ENCODE results near the gene DBF4B.

DBF4B gene

DNA sequence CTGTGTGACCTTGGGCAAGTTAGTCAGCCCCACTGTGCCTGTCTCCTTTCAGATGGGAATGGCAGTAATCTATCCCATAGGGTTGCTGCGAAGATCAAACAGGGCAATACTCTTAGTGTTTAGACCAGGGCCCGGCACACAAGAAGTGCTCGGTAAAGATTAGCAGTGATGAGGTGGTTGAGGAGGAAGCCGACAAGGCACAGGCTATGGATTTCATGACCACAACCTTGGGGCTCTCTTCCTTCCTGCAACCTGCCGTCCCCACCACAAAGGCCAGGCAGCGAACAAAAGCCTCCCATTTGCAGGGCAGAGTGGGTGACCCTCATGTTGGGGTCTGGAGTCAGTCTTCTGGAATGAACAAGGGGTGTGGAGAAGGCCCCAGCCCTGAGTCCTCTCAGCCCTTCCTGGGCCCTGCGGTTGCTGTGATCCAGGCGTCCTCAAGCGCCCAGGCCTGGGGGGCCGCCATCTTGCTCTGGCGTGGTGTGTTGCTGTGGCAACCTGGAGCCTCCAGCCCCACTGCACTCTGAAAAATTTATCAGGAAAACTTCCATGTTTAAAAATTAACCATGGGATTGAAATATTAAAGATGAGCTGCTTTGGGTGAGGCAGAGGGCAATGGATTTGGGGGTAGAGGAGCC, 60.2 kb downstream of the DBF4B start:
- DNase-seq (ENCODE audit: low read depth) = no peak
- H3K4me3 ChIP-seq (ENCODE audit: control insufficient read depth, low read depth, low read length) = no peak overlapping the region
- TF ChIP-seq, protein P1, sequence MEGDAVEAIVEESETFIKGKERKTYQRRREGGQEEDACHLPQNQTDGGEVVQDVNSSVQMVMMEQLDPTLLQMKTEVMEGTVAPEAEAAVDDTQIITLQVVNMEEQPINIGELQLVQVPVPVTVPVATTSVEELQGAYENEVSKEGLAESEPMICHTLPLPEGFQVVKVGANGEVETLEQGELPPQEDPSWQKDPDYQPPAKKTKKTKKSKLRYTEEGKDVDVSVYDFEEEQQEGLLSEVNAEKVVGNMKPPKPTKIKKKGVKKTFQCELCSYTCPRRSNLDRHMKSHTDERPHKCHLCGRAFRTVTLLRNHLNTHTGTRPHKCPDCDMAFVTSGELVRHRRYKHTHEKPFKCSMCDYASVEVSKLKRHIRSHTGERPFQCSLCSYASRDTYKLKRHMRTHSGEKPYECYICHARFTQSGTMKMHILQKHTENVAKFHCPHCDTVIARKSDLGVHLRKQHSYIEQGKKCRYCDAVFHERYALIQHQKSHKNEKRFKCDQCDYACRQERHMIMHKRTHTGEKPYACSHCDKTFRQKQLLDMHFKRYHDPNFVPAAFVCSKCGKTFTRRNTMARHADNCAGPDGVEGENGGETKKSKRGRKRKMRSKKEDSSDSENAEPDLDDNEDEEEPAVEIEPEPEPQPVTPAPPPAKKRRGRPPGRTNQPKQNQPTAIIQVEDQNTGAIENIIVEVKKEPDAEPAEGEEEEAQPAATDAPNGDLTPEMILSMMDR (conservative IDR thresholded peaks at IDR 0.05; ENCODE audit: control insufficient read depth, insufficient read depth, low read depth, low read length) = no peak

DNA sequence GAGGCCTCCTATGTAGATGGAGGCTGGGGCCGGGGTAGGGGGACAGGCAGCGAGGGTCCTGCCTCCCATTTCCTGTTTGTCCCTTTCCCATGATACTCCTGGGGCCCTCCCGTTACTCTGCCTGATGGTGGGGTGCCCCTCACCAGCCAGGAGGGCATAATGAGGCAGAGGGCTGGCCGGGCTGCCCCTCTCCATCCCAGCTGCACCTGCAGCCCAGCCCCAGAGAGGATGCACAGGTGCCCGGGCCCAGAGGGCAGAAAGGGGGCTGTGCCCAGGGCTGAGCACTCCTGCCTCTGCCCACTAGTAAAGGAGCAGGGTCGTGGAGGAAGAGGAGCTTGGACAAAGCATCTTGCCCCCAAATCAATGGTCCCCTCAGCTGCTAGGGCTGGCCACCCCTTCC, 60.8 kb downstream of the DBF4B start:
- no peak overlapping the region for H3K4me3 ChIP-seq (ENCODE audit: control insufficient read depth, low read depth, low read length)
- TF ChIP-seq, protein P1 (conservative IDR thresholded peaks at IDR 0.05; ENCODE audit: control insufficient read depth, insufficient read depth, low read depth, low read length) = no peak
- DNase-seq (ENCODE audit: low read depth) = no peak

DNA sequence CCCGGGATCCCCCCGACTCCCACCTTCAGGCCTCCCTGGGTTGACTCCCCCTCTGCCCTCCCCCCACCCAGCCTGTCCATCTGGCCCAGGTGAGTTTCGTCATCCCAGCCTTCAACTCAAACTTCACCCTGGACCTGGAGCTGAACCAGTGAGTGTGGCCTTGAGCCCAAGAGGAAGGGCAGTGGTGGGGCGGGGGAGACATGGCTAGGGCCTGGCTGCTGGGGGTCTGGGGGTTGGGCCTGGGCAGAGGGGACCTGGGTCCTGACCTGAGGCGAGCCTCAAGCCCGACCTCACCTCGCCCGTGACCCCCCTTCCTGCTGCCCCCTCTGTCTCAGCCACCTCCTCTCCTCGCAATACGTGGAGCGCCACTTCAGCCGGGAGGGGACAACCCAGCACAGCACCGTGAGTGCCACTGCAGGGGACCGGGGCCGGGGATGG, 61.2 kb downstream of the DBF4B start:
- no peak for DNase-seq (ENCODE audit: low read depth)
- H3K4me3 ChIP-seq (ENCODE audit: control insufficient read depth, low read depth, low read length) = no peak overlapping the region
- TF ChIP-seq, protein P1 (conservative IDR thresholded peaks at IDR 0.05; ENCODE audit: control insufficient read depth, insufficient read depth, low read depth, low read length) = no peak

DNA sequence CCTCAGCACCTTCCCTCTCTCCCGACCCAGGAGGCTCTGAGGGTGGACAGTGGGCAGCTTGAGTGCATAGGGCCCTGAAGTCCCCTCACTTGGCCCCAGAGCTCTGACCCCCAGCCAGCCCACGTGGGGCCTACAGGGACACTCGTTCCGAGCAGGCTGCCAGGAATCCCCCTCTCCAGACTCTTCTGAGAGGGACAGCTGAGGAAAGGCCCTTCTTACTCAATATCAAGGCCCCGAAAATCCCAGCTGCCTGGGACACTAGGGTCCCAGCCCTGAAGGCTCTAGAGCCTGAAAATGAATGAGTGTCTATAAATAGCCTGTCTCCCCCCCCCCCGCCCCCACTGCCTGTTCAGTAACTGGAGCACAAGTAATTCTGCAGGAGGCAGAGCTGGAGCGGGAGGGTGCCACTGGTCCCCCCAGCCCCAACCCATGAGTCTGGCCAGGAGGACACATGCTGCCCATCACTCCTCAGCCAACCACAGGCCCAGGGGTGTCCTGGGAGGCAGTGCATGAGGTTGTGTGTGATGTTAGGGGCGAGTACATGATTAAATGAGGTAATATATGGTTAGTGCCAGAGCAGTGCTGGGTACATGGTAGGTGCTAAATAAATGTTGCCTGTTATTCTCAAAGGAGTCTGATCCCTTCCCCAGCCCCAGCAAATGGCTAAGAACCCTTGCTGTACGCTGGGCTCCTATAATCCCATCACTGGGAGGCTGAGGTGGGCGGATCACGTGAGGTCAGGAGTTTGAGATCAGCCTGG, 61.9 kb downstream of the DBF4B start:
- no peak for DNase-seq (ENCODE audit: low read depth)
- TF ChIP-seq, protein P1 (conservative IDR thresholded peaks at IDR 0.05; ENCODE audit: control insufficient read depth, insufficient read depth, low read depth, low read length) = no peak
- no peak overlapping the region for H3K4me3 ChIP-seq (ENCODE audit: control insufficient read depth, low read depth, low read length)

DNA sequence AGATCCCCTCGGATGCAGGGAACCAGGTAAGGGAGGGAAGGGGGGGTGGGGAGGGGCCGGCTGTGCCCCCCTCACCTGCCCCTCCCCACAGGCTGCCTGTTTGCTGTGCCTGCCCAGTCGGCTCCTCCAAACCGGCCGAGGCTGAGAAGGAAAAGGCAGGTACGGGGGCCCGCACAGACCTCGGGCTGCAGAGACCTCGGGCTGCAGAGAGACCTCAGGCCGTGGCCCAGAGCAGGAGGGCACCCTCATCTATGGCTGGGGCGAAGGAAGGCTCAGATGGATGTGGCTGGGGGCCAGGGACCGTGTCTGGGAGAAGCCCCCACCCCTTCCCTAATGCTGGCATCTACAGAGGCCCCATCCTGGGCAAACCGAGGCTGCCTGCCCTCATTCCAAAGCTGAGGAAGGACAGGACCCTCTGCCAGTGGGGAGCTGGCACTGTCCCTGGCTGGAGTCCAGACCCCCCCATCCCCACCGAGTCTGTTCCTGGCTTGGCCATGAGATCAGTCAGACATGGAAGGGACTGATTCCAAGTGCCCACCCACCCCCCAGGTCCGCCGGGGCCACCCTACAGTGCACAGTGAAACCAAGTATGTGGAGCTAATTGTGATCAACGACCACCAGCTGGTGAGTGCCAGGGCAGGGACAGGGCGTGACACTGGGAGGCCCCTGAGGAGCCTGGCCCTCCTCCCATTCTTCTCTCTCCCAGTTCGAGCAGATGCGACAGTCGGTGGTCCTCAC, 64.0 kb downstream of the DBF4B start:
- DNase-seq (ENCODE audit: low read depth) = no peak
- H3K4me3 ChIP-seq (ENCODE audit: control insufficient read depth, low read depth, low read length) = no peak overlapping the region
- TF ChIP-seq, protein P1 (conservative IDR thresholded peaks at IDR 0.05; ENCODE audit: control insufficient read depth, insufficient read depth, low read depth, low read length) = no peak

DNA sequence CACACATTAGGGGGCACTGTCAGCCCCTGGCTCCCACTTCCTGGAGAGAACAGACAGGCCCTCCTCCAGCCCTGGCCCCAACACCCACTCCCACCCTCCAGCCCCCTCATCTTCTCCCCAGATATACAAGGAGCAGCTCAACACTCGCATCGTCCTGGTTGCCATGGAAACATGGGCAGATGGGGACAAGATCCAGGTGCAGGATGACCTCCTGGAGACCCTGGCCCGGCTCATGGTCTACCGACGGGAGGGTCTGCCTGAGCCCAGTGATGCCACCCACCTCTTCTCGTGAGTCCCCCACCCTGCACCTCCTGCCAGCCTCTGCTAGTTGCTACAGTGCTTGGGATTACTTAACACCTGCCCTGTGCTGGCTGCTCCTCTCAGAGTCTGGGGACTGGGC, 64.7 kb downstream of the DBF4B start:
- TF ChIP-seq, protein P1 (conservative IDR thresholded peaks at IDR 0.05; ENCODE audit: control insufficient read depth, insufficient read depth, low read depth, low read length) = no peak
- no peak overlapping the region for H3K4me3 ChIP-seq (ENCODE audit: control insufficient read depth, low read depth, low read length)

More for the DNA sequence above, 64.7 kb downstream of the DBF4B start:
- DNase-seq (ENCODE audit: low read depth) = no peak

All from fibroblast of mammary gland (primary cell).